Stimulated activated CD8-positive, alpha-beta memory T cell treated with anti-CD3 and anti-CD28 coated beads, Interleukin-2, amount 100 ng/mL, for 48 hours (primary cell): ENCODE measurements around the gene TCFL5.

Experiments used
- DNase-seq, 2 donors: peaks; one replicate each; pipeline ENCODE4 v3.0.0-alpha.2; 2020; ENCODE audit warnings: low read depth in 2 of 2

TCFL5 gene

DNA sequence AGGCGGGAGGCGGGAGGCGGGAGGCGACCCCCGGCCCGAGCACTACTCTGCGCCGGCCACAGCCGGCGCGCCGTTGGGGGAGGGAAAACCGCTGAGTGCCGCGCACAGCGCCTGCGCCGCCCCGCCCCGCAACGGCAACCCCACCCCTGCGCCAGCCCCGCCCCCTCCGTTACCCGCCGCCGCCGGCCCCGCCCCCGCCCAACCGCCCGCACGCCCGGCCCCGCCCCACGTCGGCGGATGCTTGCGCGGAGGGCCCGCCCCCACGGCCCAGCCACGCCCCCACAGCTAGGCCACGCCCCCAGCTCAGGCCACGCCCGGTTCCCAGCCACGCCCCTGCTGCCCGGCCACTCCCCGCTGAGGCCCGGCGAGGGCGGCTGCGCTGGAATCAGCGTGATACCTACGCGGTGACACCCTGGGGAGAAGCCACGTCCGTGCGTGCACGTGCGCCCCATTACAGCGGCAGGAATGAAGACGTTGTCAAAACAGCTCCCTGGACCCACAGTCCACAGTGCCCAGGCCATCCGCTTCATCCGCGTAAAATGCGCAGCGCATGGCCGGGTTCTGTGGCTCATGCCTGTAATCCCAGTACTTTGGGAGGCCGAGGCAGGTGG is at the start of gene TCFL5:
TSS of gene TCFL5 (minus strand) at position 97 of the 611 bp plus-strand sequence. CDS start 152 bp downstream, outside the sequence.
- peak; percentile 85 to 87 for DNase-seq

GRCh38 chr20:62910777-62911497 is 49.3 kb upstream of the TCFL5 start:
- no peak for DNase-seq

DNA sequence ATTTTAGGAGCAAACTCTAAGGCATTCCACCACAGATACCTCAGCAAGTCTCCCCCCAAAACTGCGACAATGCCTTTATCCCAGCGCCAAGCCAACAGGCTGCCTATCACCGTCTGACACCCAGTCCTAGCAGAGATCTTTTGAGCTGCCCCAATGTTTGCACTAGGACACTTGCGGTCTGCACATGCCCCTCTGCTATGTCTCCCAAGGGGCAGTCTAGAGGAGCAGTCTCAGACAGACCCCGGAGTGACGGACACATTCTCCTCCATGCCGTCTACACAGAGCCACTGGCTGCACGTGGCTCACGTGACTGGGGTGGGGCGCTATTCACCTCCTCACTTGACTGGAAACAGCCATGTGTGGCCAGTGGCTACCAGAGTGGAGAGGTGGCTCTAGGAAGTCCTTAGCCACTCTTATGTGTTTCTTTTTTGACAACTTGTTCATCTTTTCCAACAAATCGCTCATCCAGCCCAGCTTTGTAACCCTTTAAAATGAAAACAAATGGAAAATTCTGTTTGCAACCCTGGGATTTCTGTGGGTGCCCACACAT is 48.7 kb upstream of the TCFL5 start:
- no peak for DNase-seq

DNA sequence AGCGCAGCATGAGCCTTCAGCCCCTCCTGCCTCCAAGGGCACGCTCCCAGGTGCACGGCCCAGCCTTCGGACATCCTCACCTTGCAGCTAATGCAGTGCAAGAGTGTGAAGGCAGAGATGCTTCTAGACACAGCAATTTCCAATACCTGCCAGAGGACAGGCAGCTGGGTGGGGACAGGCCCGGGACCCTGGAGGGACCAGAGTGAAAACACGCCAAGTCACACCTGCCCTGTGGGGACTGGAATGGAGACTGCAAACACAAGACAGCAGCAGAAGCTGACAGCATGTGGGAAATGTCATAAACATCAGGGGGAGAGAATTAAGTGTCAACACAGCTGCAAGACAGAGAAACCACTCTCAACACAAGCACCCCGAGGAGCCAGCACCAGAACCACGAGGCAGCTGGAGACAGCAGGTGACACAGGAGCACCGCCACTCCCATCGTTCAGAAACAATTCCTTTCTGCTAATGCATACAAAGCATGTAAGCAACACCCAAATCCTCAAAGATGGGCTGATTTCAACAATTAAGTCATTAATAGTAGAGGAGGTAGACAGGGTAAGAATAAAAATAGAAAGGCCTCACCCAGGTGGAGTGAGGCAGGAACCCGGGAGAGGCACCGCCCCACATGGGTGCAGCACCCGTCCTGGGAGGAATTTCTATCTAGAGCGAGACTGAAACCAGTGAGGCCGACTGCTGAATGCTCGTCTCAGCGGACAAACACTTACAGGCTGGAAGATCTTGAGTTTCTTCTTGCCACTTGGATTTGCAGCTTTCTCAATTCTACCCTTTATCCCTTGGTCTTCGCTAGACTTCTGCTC is 47.6 kb upstream of the TCFL5 start:
- DNase-seq: no peak

- DNase-seq: no peak
Observed at GRCh38 chr20:62907384-62908317, 46.0 kb upstream of the TCFL5 start.

DNA sequence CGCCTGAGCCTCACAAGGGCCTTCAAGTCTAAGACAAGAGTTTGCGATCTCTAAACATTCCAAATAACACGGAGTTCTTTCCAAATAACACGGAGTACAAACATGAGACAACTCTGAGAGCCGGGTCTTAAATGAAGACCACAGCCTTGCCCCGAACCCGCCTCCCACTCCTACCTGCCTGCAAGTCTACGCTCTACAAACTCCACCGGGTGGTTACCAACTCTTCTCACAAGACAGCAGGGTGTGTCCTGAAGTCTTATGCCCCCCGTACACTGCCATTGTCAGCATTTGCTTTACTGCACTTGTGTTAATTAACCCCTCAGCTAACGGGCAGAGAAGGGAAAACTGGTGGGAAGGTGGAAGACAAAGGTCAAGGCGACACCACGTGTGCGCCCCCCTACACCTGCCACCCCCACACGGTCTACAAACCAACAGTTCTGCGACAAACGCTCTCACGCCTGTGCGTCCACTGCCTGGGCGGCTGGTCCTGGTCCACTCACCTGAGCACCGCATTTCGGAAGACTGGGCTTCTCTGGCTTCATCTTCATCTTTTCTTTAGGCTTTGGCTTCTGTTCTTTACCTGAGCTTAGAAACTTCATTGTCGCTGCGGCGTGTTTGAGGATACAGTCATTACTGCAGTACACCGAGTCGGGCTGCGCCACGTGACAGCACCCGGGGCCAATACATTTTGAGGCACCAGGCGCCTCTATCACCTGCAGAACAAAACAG is 45.2 kb upstream of the TCFL5 start:
- DNase-seq: no peak

- no peak for DNase-seq
Observed at GRCh38 chr20:62906209-62906608, 44.6 kb upstream of the TCFL5 start.

- no peak for DNase-seq
Observed at GRCh38 chr20:62905536-62906117, 44.0 kb upstream of the TCFL5 start.

- DNase-seq: no peak
Observed at GRCh38 chr20:62902926-62903615, 41.4 kb upstream of the TCFL5 start.

GRCh38 chr20:62901891-62902290 is 40.3 kb upstream of the TCFL5 start:
- no peak for DNase-seq

- no peak for DNase-seq
Observed at GRCh38 chr20:62900692-62901584, 39.3 kb upstream of the TCFL5 start.

DNA sequence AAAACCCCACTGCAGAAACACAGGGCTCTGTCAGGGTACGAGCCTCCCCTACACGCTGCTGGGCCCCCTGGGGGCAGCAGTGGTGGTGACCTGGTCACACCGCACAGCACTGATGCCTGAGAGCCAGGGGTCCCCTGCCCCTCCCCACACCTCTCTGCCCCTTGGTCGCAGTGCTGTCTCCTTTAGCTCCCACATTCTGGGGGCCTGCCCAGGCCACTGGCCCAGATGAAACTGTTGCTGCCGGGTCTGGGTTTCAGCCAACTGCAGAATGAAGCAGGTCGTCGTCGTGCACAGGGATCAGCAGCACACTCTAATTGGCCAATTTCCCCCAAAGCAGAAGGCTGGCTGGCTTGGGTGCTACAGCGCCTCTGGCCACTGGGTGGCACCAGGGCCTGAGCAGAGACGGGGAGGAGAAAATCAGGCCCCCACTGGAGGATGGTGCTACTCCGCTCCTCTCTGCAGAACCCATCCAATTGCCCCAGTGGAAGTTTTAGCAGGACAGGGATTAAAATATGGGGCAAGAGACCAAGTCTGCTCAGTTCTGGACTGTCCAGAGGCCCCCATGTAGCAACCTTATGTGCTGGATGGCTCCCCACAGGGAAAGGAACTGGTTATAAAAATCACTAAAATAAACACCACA is 38.5 kb upstream of the TCFL5 start:
- DNase-seq: peak in 1 of 2 donors; percentile 60

- no peak for DNase-seq
Observed at GRCh38 chr20:62899633-62900051, 38.0 kb upstream of the TCFL5 start.

DNA sequence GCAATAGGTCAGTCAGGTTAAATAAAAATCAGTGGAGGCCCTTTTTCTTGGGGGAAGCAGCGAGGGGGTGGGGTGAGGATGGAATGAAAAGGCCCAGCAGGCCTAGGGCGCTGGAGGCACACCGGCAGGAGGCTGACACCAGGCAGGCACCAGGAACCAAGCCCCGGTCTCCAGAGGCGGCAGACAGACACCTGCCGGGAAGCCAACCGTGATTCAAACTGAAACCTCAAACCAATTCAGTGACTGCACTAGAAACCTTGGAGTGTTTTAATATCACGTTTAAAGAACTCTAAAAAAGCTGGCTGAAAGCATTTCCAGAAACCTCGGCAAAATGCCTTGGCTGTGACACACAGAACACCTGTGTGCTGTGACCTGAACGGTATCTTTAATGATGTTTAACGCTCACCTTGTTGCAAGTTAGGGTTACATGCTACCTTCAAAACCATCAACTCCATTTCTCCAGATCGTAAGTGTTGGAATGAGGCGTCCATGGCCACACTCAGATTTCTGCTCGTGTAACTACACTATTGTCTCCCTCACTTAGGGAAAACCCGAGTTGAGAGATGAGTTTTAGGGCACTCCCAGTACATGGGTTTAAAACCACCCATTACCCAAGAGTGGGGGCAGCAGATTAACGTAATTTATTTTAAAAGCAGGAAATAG is 37.5 kb upstream of the TCFL5 start:
- peak in 1 of 2 donors; percentile 33 for DNase-seq

GRCh38 chr20:62898093-62898964 is 36.7 kb upstream of the TCFL5 start:
- no peak for DNase-seq

DNA sequence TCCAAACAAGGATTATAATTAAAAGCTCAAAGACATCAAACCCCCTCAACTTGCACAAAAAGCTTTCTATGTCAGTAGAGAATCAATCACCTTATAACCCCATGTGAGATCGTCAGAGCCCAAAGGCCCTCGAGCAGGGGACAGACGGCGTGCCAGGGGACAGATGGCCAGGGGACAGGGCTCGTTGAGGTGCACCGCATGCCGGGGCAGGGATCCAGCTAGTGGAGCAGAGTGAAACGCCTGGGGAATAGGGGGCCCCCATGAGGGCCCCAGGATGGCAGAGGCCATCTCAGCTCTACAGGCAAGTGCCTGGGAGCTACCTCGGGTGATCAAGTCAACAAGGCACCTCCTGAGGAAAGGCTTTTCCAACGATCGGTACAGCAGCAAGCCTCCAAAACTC is 36.0 kb upstream of the TCFL5 start:
- DNase-seq: no peak
